ENCODE measurements around the gene VPS13A.

The VPS13A gene

DNA sequence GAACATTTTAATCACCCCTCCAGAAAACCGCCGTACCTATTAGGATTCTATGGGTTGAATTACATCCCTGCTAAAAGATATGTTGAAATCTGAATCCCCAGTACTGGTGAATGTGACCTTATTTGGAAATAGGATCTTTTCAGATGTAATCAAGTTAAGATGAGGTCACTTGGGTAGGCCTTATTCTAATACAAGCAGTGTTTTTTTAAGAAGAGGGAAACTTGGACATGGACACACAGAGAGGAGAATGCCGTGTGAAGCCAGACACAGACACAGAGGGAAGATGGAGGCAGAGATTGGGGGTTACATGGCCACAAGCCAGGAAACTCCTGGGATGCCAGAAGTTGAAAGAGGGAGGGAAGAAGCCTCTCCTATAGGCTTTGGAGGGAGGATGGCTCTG is 287.3 kb downstream of the VPS13A start:
- H3K27ac ChIP-seq (ENCODE audit: low read length) = no peak overlapping the region
- H3K4me1 ChIP-seq (ENCODE audit: control insufficient read depth, low read depth, low read length) = peaks cover 2% of the 10 kb centered on the region
- no peaks in the 10 kb centered on the region for H3K9me3 ChIP-seq (ENCODE audit: control insufficient read depth, low read depth, low read length)

DNA sequence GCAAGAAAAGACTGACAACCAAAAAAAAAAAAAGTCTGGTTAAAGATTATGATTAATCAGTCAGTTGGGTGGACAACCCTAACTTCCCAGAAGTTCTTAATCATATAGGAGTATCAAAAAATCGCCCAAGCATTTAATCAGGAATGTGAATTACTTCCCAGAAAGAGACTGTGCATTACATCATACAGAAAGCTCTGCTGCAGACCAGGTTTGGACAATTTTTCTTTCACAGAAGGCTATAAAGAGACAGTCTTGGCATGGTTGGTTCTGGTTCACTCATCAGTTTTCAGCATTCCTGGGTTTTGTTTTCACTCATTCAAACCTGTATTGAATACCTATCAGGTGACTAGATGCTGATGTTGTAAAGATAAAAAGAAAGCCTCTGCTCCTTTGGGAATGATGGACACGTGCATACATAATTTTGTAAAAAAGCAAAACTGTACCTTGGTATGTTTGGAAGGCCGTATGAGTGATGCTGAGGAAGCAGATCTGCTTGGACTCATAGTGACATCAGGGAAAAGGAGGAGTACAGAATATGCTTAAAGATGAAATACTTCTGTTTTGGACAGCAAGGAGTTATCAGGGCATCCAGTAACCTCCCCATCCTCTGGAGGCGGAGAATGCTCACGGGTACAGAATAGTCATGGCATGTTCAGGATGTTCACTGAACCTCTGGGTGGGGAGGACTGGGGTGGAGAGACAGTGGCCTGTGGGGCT is 292.3 kb downstream of the VPS13A start:
- no peak overlapping the region for H3K9ac ChIP-seq (ENCODE audit: low read length)
- peaks cover 2% of the 10 kb centered on the region for H3K4me1 ChIP-seq (ENCODE audit: control insufficient read depth, low read depth, low read length)
- no peak overlapping the region for H3K4me3 ChIP-seq (ENCODE audit: low read length)
- no peaks in the 10 kb centered on the region for H3K27me3 ChIP-seq (ENCODE audit: control insufficient read depth, insufficient read depth, low read length)
- H3K9me3 ChIP-seq (ENCODE audit: control insufficient read depth, low read depth, low read length) = peaks cover 5% of the 10 kb centered on the region
- no peak overlapping the region for H3K27ac ChIP-seq (ENCODE audit: low read length)
- H3K36me3 ChIP-seq (ENCODE audit: control insufficient read depth, low read depth, low read length) = no peaks in the 10 kb centered on the region

More for the DNA sequence above, 287.3 kb downstream of the VPS13A start:
- Histone ChIP-seq H3K27me3 (ENCODE audit: control insufficient read depth, insufficient read depth, low read length) (no peaks in the 10 kb centered on the region), H3K36me3 (ENCODE audit: control insufficient read depth, low read depth, low read length) (no peaks in the 10 kb centered on the region), H3K9ac (ENCODE audit: low read length) (no peak overlapping the region), H3K4me3 (ENCODE audit: low read length) (no peak overlapping the region)

All from iPS-18a (cell line).